Ovary (tissue), 9 donors: ENCODE data around the gene STT3B. TPM values are rescaled to one million over a fixed set of nuclear protein-coding genes. Genes with fewer than 3 reads are reported as not detected.

Source experiments
- DNase-seq, 5 donors: peaks; one replicate each; pipeline ENCODE4 v3.0.0-alpha.2; 2019 to 2020
- H3K27ac ChIP-seq, 2 donors: fragments of 200-600 bp; one replicate each; pipeline versions ENCODE4 v1.5.1 to v1.8.0; 2019 to 2022
- H3K27me3 ChIP-seq: fragments of 200-600 bp; one replicate; pipeline ENCODE4 v1.8.0; 2022
- H3K36me3 ChIP-seq: fragments of 200-600 bp; sonication (generic); one replicate; pipeline ENCODE4 v1.5.1; 2019
- H3K4me1 ChIP-seq: one replicate; pipeline ENCODE4 v1.8.1; 2013; ENCODE audit warnings: mild to moderate bottlenecking, moderate library complexity; ENCODE audit not compliant: insufficient read depth
- H3K4me3 ChIP-seq: fragments of 200-600 bp; sonication (generic); one replicate; pipeline ENCODE4 v1.5.1; 2017
- H3K9me3 ChIP-seq, 2 donors: fragments of 200-600 bp in 1 of 2; sonication (generic) in 1 of 2; one replicate each; pipeline versions ENCODE4 v1.5.1 to v1.8.1; 2013 to 2019; ENCODE audit warnings: mild to moderate bottlenecking in 1 of 2, moderate library complexity in 1 of 2
- EP300 ChIP-seq: sonication (generic); formaldehyde crosslinking; IDR thresholded peaks from one replicate; pipeline ENCODE4 v1.6.1; 2017; ENCODE audit warnings: antibody characterized with exemption
- POLR2A ChIP-seq: fragments of 450-650 bp; IDR thresholded peaks from one replicate; pipeline ENCODE4 v1.6.1; 2017; ENCODE audit warnings: antibody characterized with exemption, mild to moderate bottlenecking, moderate library complexity
- WGBS, 3 donors: extraction: QIAGEN DNeasy Blood & Tissue Kit in 1 of 3; methylation state at CpG; one replicate each; pipeline versions ENCODE4 v1.1.5 to v1.1.7; 2013 to 2017; 5-methylcytosine and 5-hydroxymethylcytosine counted together
- intact Hi-C, 4 donors: fragments of 100-400 bp; cut with DNase I; formaldehyde crosslinking; loops; one replicate each; pipeline versions ENCODE4 v1.11.0 to v1.15.1; 2022 to 2023
- polyA plus RNA-seq, 2 donors: library from polyadenylated mRNA; stranded (reverse); fragments of 200-250 nt in 1 of 2; fragments of 350-450 nt in 1 of 2; fragmentation: Illumina TruSeq in 1 of 2; extraction: RNeasy Lipid Tissue Mini Kit (QIAGEN cat#74804) in 1 of 2; gene quantifications; one replicate each; pipeline ENCODE4 v1.2.3, GENCODE V29; 2013 to 2014
- total RNA-seq, 7 donors: library from RNA; depleted of rRNA in 2 of 7; stranded (reverse); fragments of >200 nt in 2 of 7; fragmentation: NEBNext Ultra II Directional in 3 of 7; extraction: Animal tissue kit (Norgen Biotek cat#: 25700) in 3 of 7; gene quantifications; one replicate each; pipeline versions ENCODE4 v1.1.0 to v1.2.4, GENCODE V29; 2016 to 2023
- TF ChIP-seq, protein P1 (sequence below), 3 donors: fragments of 450-650 bp in 2 of 3; fragments of 200-600 bp in 1 of 3; IDR thresholded peaks; one replicate each; pipeline versions ENCODE4 v1.5.1 to v1.8.0; 2016 to 2022; ENCODE audit warnings: antibody characterized with exemption in 3 of 3, mild to moderate bottlenecking in 1 of 3
- donor health status: DM: no; HTN: no; CAD: no; lungs with moderate emphysema.
- donor health status: DM: no; HTN: no; CAD: no.
- donor health status: Bipolar disorder and iron deficiency.
- donor health status: DM: yes; HTN: yes; CAD: no.
- donor health status: DM: no; HTN: no; CAD: no.
- donor health status: DM: yes; HTN: yes; CAD: no.

STT3B gene
- total and polyA plus RNA-seq, 9 donors: 79.8 to 233 (median 137) TPM

DNA sequence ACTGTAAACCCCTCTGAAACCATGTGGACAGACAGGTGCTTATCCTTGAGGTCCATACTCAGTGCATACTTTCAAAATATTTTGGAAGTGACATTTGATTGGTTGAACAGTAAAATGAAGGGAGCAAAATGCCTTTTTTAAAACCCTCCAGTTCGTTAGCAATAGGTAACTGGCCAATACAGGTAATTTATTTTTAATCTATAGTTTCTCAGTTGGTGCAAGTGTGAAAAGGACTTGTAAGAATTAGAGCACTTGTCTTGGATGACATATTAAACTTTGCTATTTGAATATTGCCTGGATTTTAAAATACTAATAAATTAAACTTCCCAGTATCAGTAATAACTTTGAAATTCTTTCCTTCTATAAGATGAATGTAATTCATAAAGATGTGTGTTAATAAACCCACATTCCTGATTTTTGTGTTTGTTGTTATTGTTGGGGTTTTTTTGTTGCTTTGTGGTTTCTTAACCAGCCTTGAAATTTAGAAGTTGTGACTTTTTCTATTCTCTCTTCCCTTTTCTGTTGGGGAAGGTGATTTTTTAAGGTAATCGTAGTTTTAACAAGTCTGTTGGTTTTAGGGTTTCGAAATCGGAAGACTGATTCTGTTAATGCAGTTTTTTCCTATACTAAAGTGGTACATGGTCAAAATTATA, 90.0 kb downstream of the STT3B start:
- Histone ChIP-seq H3K4me3 (no peak overlapping the region), H3K4me1 (no peaks in the 10 kb centered on the region), H3K27me3 (no peaks in the 10 kb centered on the region), H3K9me3 (no peaks in the 10 kb centered on the region), H3K27ac (no peak overlapping the region), H3K36me3 (no peaks in the 10 kb centered on the region)
- 83 to 96% (median 86%) methylated on average over 4 of the region's 4 CpGs for WGBS, 3 donors
- TF ChIP-seq POLR2A (no peak), EP300 (no peak)
- TF ChIP-seq, protein P1, sequence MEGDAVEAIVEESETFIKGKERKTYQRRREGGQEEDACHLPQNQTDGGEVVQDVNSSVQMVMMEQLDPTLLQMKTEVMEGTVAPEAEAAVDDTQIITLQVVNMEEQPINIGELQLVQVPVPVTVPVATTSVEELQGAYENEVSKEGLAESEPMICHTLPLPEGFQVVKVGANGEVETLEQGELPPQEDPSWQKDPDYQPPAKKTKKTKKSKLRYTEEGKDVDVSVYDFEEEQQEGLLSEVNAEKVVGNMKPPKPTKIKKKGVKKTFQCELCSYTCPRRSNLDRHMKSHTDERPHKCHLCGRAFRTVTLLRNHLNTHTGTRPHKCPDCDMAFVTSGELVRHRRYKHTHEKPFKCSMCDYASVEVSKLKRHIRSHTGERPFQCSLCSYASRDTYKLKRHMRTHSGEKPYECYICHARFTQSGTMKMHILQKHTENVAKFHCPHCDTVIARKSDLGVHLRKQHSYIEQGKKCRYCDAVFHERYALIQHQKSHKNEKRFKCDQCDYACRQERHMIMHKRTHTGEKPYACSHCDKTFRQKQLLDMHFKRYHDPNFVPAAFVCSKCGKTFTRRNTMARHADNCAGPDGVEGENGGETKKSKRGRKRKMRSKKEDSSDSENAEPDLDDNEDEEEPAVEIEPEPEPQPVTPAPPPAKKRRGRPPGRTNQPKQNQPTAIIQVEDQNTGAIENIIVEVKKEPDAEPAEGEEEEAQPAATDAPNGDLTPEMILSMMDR (IDR thresholded peaks at IDR 0.05): no peak
- intact Hi-C loops: no loop called here
- DNase-seq: no peak

DNA sequence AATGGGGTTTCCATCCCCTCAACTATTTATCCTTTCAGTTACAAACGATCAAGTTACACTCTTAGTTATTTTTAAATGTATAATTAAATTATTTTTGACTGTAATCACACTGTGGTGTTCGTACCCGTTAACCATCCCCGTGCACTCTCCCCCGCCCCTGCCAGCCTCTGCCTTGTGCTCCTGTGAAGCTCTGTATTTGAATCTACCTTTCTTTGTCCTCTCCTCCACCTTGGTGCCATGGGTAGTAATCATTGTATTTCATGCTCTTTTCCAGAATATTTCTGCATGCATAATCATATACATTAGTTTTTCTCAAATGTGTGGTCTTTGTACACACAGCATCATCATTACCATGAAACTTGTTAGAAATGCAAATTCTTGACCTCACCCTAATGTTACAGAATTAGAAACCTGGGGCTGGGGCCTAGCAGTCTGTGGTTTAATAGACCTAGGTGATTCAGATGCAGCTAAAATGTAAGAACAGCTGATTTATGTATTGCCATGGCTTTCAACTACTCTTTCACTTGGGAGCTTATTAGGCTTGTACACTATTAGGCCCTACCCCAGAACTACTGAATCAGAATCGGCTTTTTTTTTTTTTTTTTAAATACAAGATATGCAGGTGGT, 91.5 kb downstream of the STT3B start:
- intact Hi-C loops: no loop called here
- TF ChIP-seq POLR2A: no peak
- no peak for TF ChIP-seq EP300
- TF ChIP-seq, protein P1 (IDR thresholded peaks at IDR 0.05): no peak
- no peaks in the 10 kb centered on the region for H3K36me3 ChIP-seq
- 93 to 96% (median 94%) methylated on average over 6 of the region's 6 CpGs for WGBS, 3 donors
- H3K4me1 ChIP-seq: no peaks in the 10 kb centered on the region
- DNase-seq: no peak
- no peak overlapping the region for H3K4me3 ChIP-seq
- H3K27me3 ChIP-seq: no peaks in the 10 kb centered on the region
- no peak overlapping the region for H3K27ac ChIP-seq
- H3K9me3 ChIP-seq: no peaks in the 10 kb centered on the region

DNA sequence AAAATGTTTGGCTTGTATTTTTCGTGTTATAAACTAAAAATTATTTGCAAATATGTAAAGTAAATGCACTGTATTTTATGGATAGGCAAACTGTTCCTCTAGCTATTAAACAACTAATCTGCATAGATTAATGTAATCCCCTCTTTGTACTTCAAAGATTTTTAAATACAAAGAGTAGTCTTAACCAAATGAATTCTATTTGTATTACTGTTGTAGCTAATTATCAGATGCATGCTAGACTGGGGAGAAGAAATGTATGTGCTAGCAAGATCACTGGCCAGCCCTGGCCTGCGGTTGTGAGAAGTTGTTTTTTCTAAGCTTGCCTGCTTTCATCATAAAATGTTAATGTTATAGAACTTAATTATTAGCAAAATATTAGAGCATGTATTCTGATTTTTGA, 92.6 kb downstream of the STT3B start:
- 89 to 95% (median 93%) methylated on average over 2 of the region's 2 CpGs for WGBS, 3 donors
- no peak overlapping the region for H3K27ac ChIP-seq
- TF ChIP-seq, protein P1 (IDR thresholded peaks at IDR 0.05): no peak
- TF ChIP-seq POLR2A: no peak
- TF ChIP-seq EP300: no peak
- no peak overlapping the region for H3K4me3 ChIP-seq
- H3K9me3 ChIP-seq: no peaks in the 10 kb centered on the region
- H3K27me3 ChIP-seq: no peaks in the 10 kb centered on the region
- DNase-seq: no peak
- intact Hi-C loops: no loop called here
- no peaks in the 10 kb centered on the region for H3K4me1 ChIP-seq
- H3K36me3 ChIP-seq: no peaks in the 10 kb centered on the region

DNA sequence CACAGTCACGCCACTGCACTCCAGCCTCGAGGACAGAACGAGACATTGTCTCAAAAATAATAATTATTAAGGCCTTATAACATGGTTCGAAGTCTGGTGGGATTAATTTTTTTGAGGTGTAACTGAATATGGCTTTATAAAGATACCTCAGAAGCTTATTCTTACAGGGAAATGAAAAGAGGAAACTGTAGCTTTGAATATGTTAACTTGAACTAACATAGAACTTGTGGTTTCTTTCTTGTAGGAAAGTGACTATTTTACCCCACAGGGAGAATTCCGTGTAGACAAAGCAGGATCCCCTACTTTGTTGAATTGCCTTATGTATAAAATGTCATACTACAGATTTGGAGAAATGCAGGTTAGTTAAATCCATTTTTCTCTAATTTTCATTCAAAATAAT, 96.3 kb downstream of the STT3B start:
- Histone ChIP-seq H3K9me3 (no peaks in the 10 kb centered on the region), H3K36me3 (no peaks in the 10 kb centered on the region), H3K4me1 (no peaks in the 10 kb centered on the region), H3K27ac (no peak overlapping the region), H3K27me3 (no peaks in the 10 kb centered on the region), H3K4me3 (no peak overlapping the region)
- intact Hi-C loops: no loop called here
- no peak for DNase-seq
- TF ChIP-seq, protein P1 (IDR thresholded peaks at IDR 0.05): no peak
- TF ChIP-seq EP300: no peak
- no peak for TF ChIP-seq POLR2A
- WGBS, 3 donors: 95 to 98% (median 96%) methylated on average over 5 of the region's 5 CpGs
